ENCODE data around the gene PREX1.

The PREX1 gene

GRCh38 chr20:48610996-48611395, 216.8 kb downstream of the PREX1 start:
- Mint-ChIP-seq H3K4me1 (peaks cover 22% of the 10 kb centered on the region), H3K4me3 (no peak overlapping the region), H3K36me3 (no peaks in the 10 kb centered on the region), H3K9me3 (no peaks in the 10 kb centered on the region), H3K27me3 (peaks cover 8% of the 10 kb centered on the region), H3K27ac (no peak overlapping the region)
- ATAC-seq = no peak

GRCh38 chr20:48609491-48609978, 218.3 kb downstream of the PREX1 start:
- H3K27ac Mint-ChIP-seq = no peak overlapping the region
- no peaks in the 10 kb centered on the region for H3K9me3 Mint-ChIP-seq
- H3K4me3 Mint-ChIP-seq = no peak overlapping the region
- peaks cover 22% of the 10 kb centered on the region for H3K4me1 Mint-ChIP-seq
- no peaks in the 10 kb centered on the region for H3K36me3 Mint-ChIP-seq
- ATAC-seq = peak; percentile 86
- H3K27me3 Mint-ChIP-seq = peaks cover 17% of the 10 kb centered on the region

GRCh38 chr20:48608756-48609155, 219.0 kb downstream of the PREX1 start:
- no peak for ATAC-seq
- no peak overlapping the region for H3K4me3 Mint-ChIP-seq
- no peaks in the 10 kb centered on the region for H3K36me3 Mint-ChIP-seq
- peaks cover 23% of the 10 kb centered on the region for H3K27me3 Mint-ChIP-seq
- peaks cover 22% of the 10 kb centered on the region for H3K4me1 Mint-ChIP-seq
- no peaks in the 10 kb centered on the region for H3K9me3 Mint-ChIP-seq
- no peak overlapping the region for H3K27ac Mint-ChIP-seq

GRCh38 chr20:48607544-48607865, 220.3 kb downstream of the PREX1 start:
- peaks cover 22% of the 10 kb centered on the region for H3K4me1 Mint-ChIP-seq
- peaks cover 23% of the 10 kb centered on the region for H3K27me3 Mint-ChIP-seq
- H3K36me3 Mint-ChIP-seq = no peaks in the 10 kb centered on the region
- no peak overlapping the region for H3K27ac Mint-ChIP-seq
- H3K4me3 Mint-ChIP-seq = no peak overlapping the region
- no peaks in the 10 kb centered on the region for H3K9me3 Mint-ChIP-seq
- no peak for ATAC-seq

- Mint-ChIP-seq H3K4me3 (no peak overlapping the region), H3K36me3 (no peaks in the 10 kb centered on the region), H3K27me3 (peaks cover 23% of the 10 kb centered on the region), H3K4me1 (peaks cover 22% of the 10 kb centered on the region), H3K27ac (no peak overlapping the region), H3K9me3 (no peaks in the 10 kb centered on the region)
- ATAC-seq = no peak
Observed at GRCh38 chr20:48606841-48607543, 220.8 kb downstream of the PREX1 start.

GRCh38 chr20:48606172-48606840, 221.5 kb downstream of the PREX1 start:
- H3K4me3 Mint-ChIP-seq = no peak overlapping the region
- H3K4me1 Mint-ChIP-seq = peaks cover 22% of the 10 kb centered on the region
- peaks cover 23% of the 10 kb centered on the region for H3K27me3 Mint-ChIP-seq
- H3K9me3 Mint-ChIP-seq = no peaks in the 10 kb centered on the region
- ATAC-seq = no peak
- no peaks in the 10 kb centered on the region for H3K36me3 Mint-ChIP-seq
- no peak overlapping the region for H3K27ac Mint-ChIP-seq

GRCh38 chr20:48605364-48606171, 222.2 kb downstream of the PREX1 start:
- Mint-ChIP-seq H3K27me3 (peaks cover 23% of the 10 kb centered on the region), H3K36me3 (no peaks in the 10 kb centered on the region), H3K4me1 (peaks cover 17% of the 10 kb centered on the region), H3K27ac (no peak overlapping the region), H3K4me3 (no peak overlapping the region), H3K9me3 (no peaks in the 10 kb centered on the region)
- no peak for ATAC-seq

- H3K4me3 Mint-ChIP-seq = no peak overlapping the region
- ATAC-seq = no peak
- H3K27me3 Mint-ChIP-seq = peaks cover 24% of the 10 kb centered on the region
- no peaks in the 10 kb centered on the region for H3K9me3 Mint-ChIP-seq
- no peak overlapping the region for H3K27ac Mint-ChIP-seq
- H3K4me1 Mint-ChIP-seq = peaks cover 11% of the 10 kb centered on the region
- no peaks in the 10 kb centered on the region for H3K36me3 Mint-ChIP-seq
Observed at GRCh38 chr20:48604936-48605335, 222.9 kb downstream of the PREX1 start.

- Mint-ChIP-seq H3K4me1 (peaks cover 6% of the 10 kb centered on the region), H3K36me3 (no peaks in the 10 kb centered on the region), H3K27me3 (peaks cover 29% of the 10 kb centered on the region), H3K9me3 (no peaks in the 10 kb centered on the region), H3K27ac (no peak overlapping the region), H3K4me3 (no peak overlapping the region)
- no peak for ATAC-seq
Observed at GRCh38 chr20:48604426-48604825, 223.4 kb downstream of the PREX1 start.

- Mint-ChIP-seq H3K4me3 (no peak overlapping the region), H3K27me3 (peaks cover 34% of the 10 kb centered on the region), H3K4me1 (peaks cover under 1% of the 10 kb centered on the region), H3K9me3 (no peaks in the 10 kb centered on the region), H3K36me3 (no peaks in the 10 kb centered on the region), H3K27ac (no peak overlapping the region)
- no peak for ATAC-seq
Observed at GRCh38 chr20:48603819-48604405, 223.9 kb downstream of the PREX1 start.

GRCh38 chr20:48603116-48603818, 224.5 kb downstream of the PREX1 start:
- Mint-ChIP-seq H3K27me3 (peaks cover 39% of the 10 kb centered on the region), H3K9me3 (no peaks in the 10 kb centered on the region), H3K36me3 (no peaks in the 10 kb centered on the region), H3K4me3 (no peak overlapping the region), H3K27ac (no peak overlapping the region), H3K4me1 (no peaks in the 10 kb centered on the region)
- no peak for ATAC-seq

GRCh38 chr20:48601798-48602197, 226.0 kb downstream of the PREX1 start:
- Mint-ChIP-seq H3K4me3 (no peak overlapping the region), H3K27me3 (peaks cover 51% of the 10 kb centered on the region), H3K36me3 (no peaks in the 10 kb centered on the region), H3K4me1 (no peaks in the 10 kb centered on the region), H3K27ac (no peak overlapping the region), H3K9me3 (no peaks in the 10 kb centered on the region)
- ATAC-seq = no peak

- Mint-ChIP-seq H3K36me3 (no peaks in the 10 kb centered on the region), H3K4me3 (no peak overlapping the region), H3K4me1 (no peaks in the 10 kb centered on the region), H3K27me3 (peaks cover 56% of the 10 kb centered on the region), H3K27ac (no peak overlapping the region), H3K9me3 (no peaks in the 10 kb centered on the region)
- ATAC-seq = no peak
Observed at GRCh38 chr20:48600470-48600945, 227.3 kb downstream of the PREX1 start.

- Mint-ChIP-seq H3K27ac (no peak overlapping the region), H3K4me3 (no peak overlapping the region), H3K27me3 (peaks cover 51% of the 10 kb centered on the region), H3K36me3 (no peaks in the 10 kb centered on the region), H3K9me3 (no peaks in the 10 kb centered on the region), H3K4me1 (no peaks in the 10 kb centered on the region)
- ATAC-seq = no peak
Observed at GRCh38 chr20:48599748-48600469, 227.9 kb downstream of the PREX1 start.

Data from stimulated activated memory B cell treated with anti-CD40 and anti-IgM and Interleukin-4, amounts not matched to agents 10 μg/mL and 1 μg/mL and 100 μg/mL, for 72 hours (primary cell).